ENCODE measurements around the gene CHST14.
A peak's percentile ranks its signal among the peaks of the same experiment; 100 is the strongest.

Gene CHST14

GRCh38 chr15:40472171-40472727 lies 1.5 kb downstream of the CHST14 start:
- TF ChIP-seq Cebpa-rat (IDR thresholded peaks at IDR 0.05) = no peak
- peak overlapping the region in 2 of 11 experiments; percentile 83 to 84; a peak in 3 of 22 replicates for H3K27ac ChIP-seq
- H3K9ac ChIP-seq = peak overlapping the region in 10 of 11 experiments; percentile 80 to 92 (median 86); a peak in 19 of 22 replicates

DNA sequence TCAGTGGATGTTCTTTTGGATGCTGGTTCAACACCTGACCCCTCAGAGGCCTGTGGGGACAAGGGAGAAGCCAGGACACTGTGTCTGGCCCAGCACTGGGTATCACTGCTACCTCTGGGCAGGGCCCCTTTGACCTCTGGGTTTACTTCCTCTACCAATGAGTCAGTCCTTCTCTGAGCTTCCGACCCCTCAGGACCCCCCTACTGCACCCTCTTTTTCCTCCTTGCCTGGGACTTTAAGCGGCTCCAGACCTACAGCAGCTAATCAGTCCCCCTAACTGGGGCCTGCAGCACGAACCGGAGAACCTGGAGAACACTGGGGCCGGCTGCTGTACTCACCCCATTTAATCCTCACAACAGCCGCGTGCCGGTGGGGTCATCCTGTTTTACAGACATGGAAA lies 3.8 kb downstream of the CHST14 start:
- Histone ChIP-seq H3K4me1 (peaks cover 18 to 58% (median 52%) of the 10 kb centered on the region in 10 experiments), H3K4me2 (peak overlapping the region; percentile 10 to 65 (median 41); a peak in 19 of 22 replicates)

More at GRCh38 chr15:40472171-40472727, 1.5 kb downstream of the CHST14 start:
- Histone ChIP-seq H3K4me1 (peaks cover 31 to 72% (median 62%) of the 10 kb centered on the region in 10 experiments), H3K36me3 (peaks cover 0 to 19% (median 14%) of the 10 kb centered on the region in 11 experiments; a peak in 17 of 22 replicates), H4K20me1 (peaks cover 0 to 24% (median 6%) of the 10 kb centered on the region in 11 experiments; a peak in 9 of 22 replicates), H3K27me3 (no peaks in the 10 kb centered on the region), H3K4me2 (peak overlapping the region; percentile 93 to 100 (median 99)), H3K9me3 (replicated peaks in 1 of 11) (no peaks in the 10 kb centered on the region), H3K4me3 (peak overlapping the region; percentile 74 to 83 (median 75))

DNA sequence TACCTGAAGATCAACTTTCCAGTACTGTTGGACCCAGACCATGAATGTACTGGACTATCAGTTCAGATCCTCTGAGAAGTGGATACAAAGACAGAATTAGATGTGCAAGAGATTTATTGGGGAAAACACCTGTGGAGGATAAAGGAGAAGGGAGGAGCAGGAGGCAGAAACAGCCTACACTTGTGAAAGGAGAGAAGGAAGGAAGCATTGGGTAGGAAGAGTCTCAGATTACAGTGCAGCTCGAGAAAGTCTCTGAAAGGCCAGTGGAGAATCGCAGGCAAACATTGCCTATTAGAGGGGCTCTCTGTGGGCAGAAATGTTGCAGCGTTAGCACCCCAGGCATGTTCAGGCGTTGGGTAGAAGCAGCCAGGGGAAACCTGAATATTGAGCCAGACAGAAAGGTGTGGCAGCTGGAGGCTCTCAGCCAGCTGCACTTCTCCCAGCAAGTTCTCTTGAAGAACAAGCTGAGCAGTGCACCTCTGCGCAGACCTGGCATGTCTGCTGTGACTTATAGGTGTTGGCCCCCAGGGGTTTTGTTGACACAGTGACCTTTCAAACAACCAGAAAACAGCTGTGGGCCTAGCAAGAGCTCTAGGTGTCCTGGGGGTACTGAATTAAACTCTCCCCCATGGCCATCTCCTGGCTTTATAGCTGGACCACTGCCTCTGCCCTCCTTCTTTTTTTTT lies 7.0 kb downstream of the CHST14 start:
- no peak overlapping the region for H3K4me2 ChIP-seq
- no peak overlapping the region for H3K27ac ChIP-seq
- H3K4me3 ChIP-seq = no peak overlapping the region
- no peaks in the 10 kb centered on the region for H3K36me3 ChIP-seq
- TF ChIP-seq Cebpa-rat (IDR thresholded peaks at IDR 0.05) = no peak
- H3K9ac ChIP-seq = no peak overlapping the region
- no peaks in the 10 kb centered on the region for H3K9me3 ChIP-seq (replicated peaks in 1 of 11)
- H4K20me1 ChIP-seq = peaks cover 0 to under 1% (median 0%) of the 10 kb centered on the region in 11 experiments; a peak in 2 of 22 replicates
- no peaks in the 10 kb centered on the region for H3K27me3 ChIP-seq
- peaks cover 0 to 32% (median 26%) of the 10 kb centered on the region in 10 experiments; a peak in 18 of 20 replicates for H3K4me1 ChIP-seq

More for the DNA sequence above, 3.8 kb downstream of the CHST14 start:
- TF ChIP-seq Cebpa-rat (IDR thresholded peaks at IDR 0.05) = no peak
- H3K9me3 ChIP-seq (replicated peaks in 1 of 11) = no peaks in the 10 kb centered on the region
- H3K36me3 ChIP-seq = no peaks in the 10 kb centered on the region
- peak overlapping the region in 1 of 11 experiments; percentile 19; a peak in 1 of 22 replicates for H3K9ac ChIP-seq
- H4K20me1 ChIP-seq = peaks cover 0 to 18% (median 0%) of the 10 kb centered on the region in 11 experiments; a peak in 6 of 22 replicates
- H3K27me3 ChIP-seq = no peaks in the 10 kb centered on the region
- H3K27ac ChIP-seq = no peak overlapping the region
- H3K4me3 ChIP-seq = no peak overlapping the region

- H3K4me2 ChIP-seq = no peak overlapping the region
These were observed 8.2 kb downstream of the CHST14 start for GRCh38 chr15:40479024-40479423.

GRCh38 chr15:40481341-40482074 lies 10.7 kb downstream of the CHST14 start:
- Histone ChIP-seq H3K27ac (no peak overlapping the region), H3K9me3 (replicated peaks in 1 of 11) (peaks cover 0 to 8% (median 3%) of the 10 kb centered on the region in 11 experiments; a peak in 10 of 22 replicates), H3K4me3 (no peak overlapping the region), H3K4me2 (no peak overlapping the region), H3K9ac (no peak overlapping the region), H3K27me3 (no peaks in the 10 kb centered on the region), H3K36me3 (no peaks in the 10 kb centered on the region), H4K20me1 (no peaks in the 10 kb centered on the region), H3K4me1 (no peaks in the 10 kb centered on the region)
- no peak for TF ChIP-seq Cebpa-rat (IDR thresholded peaks at IDR 0.05)

More at GRCh38 chr15:40479024-40479423, 8.2 kb downstream of the CHST14 start:
- Histone ChIP-seq H3K9me3 (replicated peaks in 1 of 11) (no peaks in the 10 kb centered on the region), H3K4me1 (peaks cover 0 to 24% (median 23%) of the 10 kb centered on the region in 10 experiments; a peak in 18 of 20 replicates), H3K27ac (no peak overlapping the region), H4K20me1 (no peaks in the 10 kb centered on the region), H3K36me3 (no peaks in the 10 kb centered on the region), H3K27me3 (no peaks in the 10 kb centered on the region), H3K9ac (no peak overlapping the region), H3K4me3 (no peak overlapping the region)
- no peak for TF ChIP-seq Cebpa-rat (IDR thresholded peaks at IDR 0.05)

- Histone ChIP-seq H3K9ac (no peak overlapping the region), H3K4me2 (no peak overlapping the region), H3K36me3 (no peaks in the 10 kb centered on the region), H3K4me3 (no peak overlapping the region), H3K27me3 (no peaks in the 10 kb centered on the region), H4K20me1 (no peaks in the 10 kb centered on the region), H3K4me1 (no peaks in the 10 kb centered on the region), H3K27ac (no peak overlapping the region), H3K9me3 (replicated peaks in 1 of 11) (peaks cover 0 to 32% (median 20%) of the 10 kb centered on the region in 11 experiments; a peak in 17 of 22 replicates)
- TF ChIP-seq Cebpa-rat (IDR thresholded peaks at IDR 0.05) = no peak
These were observed 13.1 kb downstream of the CHST14 start for GRCh38 chr15:40483919-40484318.

DNA sequence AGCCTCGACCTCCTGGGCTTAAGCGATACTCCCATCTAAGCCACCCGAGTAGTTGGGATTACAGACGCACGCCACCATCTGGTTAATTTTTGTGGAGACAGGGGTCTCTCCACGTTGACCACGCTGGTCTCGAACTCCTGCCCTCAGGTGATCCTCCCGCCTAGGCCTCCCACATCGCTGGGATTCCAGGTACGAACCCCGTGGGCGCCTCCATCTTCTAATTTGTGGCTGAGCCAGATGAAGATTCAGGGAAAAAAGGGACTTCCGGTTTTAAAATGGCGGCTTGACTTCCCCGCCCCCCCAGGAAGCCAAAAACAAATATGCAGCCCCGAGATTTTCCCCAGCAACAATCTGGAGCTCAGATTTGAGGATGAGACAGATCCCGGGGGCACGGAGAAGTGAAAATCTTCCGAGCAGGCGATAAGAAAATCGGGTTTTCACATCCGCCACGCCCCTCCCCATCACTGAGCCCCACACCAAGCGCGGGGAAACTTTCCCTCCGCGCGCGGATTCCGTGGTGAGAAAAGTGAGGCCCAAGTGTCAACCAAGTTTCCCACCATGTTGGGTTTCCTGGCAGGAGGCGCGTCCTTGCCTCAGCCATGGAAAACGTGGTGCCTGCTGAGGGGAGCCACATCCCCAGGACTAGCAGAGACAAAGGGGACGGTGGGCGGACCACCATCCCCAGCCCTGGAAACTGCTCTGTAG lies 15.4 kb downstream of the CHST14 start:
- Histone ChIP-seq H3K27me3 (no peaks in the 10 kb centered on the region), H3K9me3 (replicated peaks in 1 of 11) (peaks cover 0 to 33% (median 20%) of the 10 kb centered on the region in 11 experiments; a peak in 17 of 22 replicates), H3K27ac (no peak overlapping the region), H4K20me1 (no peaks in the 10 kb centered on the region), H3K4me1 (no peaks in the 10 kb centered on the region), H3K4me2 (no peak overlapping the region), H3K4me3 (no peak overlapping the region), H3K9ac (no peak overlapping the region), H3K36me3 (no peaks in the 10 kb centered on the region)
- no peak for TF ChIP-seq Cebpa-rat (IDR thresholded peaks at IDR 0.05)

- no peak for TF ChIP-seq Cebpa-rat (IDR thresholded peaks at IDR 0.05)
- peaks cover 0 to 33% (median 20%) of the 10 kb centered on the region in 11 experiments; a peak in 17 of 22 replicates for H3K9me3 ChIP-seq (replicated peaks in 1 of 11)
- no peak overlapping the region for H3K4me3 ChIP-seq
- H3K9ac ChIP-seq = no peak overlapping the region
- H3K4me1 ChIP-seq = peaks cover 5 to 12% (median 6%) of the 10 kb centered on the region in 10 experiments
- H4K20me1 ChIP-seq = no peaks in the 10 kb centered on the region
- no peaks in the 10 kb centered on the region for H3K36me3 ChIP-seq
- no peak overlapping the region for H3K4me2 ChIP-seq
- no peaks in the 10 kb centered on the region for H3K27me3 ChIP-seq
- no peak overlapping the region for H3K27ac ChIP-seq
These were observed 17.3 kb downstream of the CHST14 start for GRCh38 chr15:40487816-40488682.

Measured in BLaER1 treated with 17β-estradiol and CSF1 and Interleukin-3, amounts not matched to agents 10 nM and 100 nM (cell line).